ENCODE measurements around the gene PARVG.

The PARVG gene

GRCh38 chr22:44214187-44214586 is 33.5 kb downstream of the PARVG start:
- H3K4me3 ChIP-seq (replicated peaks; ENCODE audit: insufficient read depth, low read length): no peak overlapping the region
- DNase-seq (ENCODE audit: low read depth in 1 of 2, low spot score in 1 of 2): no peak
- TF ChIP-seq POLR2AphosphoS5 (IDR thresholded peaks at IDR 0.05; ENCODE audit: low read depth) (no peak), SPI1 (IDR thresholded peaks at IDR 0.05; ENCODE audit: borderline replicate concordance, low read depth) (no peak), GABPA (IDR thresholded peaks at IDR 0.05; ENCODE audit: low read depth) (no peak)
- TF ChIP-seq, protein P1, sequence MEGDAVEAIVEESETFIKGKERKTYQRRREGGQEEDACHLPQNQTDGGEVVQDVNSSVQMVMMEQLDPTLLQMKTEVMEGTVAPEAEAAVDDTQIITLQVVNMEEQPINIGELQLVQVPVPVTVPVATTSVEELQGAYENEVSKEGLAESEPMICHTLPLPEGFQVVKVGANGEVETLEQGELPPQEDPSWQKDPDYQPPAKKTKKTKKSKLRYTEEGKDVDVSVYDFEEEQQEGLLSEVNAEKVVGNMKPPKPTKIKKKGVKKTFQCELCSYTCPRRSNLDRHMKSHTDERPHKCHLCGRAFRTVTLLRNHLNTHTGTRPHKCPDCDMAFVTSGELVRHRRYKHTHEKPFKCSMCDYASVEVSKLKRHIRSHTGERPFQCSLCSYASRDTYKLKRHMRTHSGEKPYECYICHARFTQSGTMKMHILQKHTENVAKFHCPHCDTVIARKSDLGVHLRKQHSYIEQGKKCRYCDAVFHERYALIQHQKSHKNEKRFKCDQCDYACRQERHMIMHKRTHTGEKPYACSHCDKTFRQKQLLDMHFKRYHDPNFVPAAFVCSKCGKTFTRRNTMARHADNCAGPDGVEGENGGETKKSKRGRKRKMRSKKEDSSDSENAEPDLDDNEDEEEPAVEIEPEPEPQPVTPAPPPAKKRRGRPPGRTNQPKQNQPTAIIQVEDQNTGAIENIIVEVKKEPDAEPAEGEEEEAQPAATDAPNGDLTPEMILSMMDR (IDR thresholded peaks at IDR 0.05; ENCODE audit: insufficient read depth, low read length): no peak
- TF ChIP-seq, protein P2, sequence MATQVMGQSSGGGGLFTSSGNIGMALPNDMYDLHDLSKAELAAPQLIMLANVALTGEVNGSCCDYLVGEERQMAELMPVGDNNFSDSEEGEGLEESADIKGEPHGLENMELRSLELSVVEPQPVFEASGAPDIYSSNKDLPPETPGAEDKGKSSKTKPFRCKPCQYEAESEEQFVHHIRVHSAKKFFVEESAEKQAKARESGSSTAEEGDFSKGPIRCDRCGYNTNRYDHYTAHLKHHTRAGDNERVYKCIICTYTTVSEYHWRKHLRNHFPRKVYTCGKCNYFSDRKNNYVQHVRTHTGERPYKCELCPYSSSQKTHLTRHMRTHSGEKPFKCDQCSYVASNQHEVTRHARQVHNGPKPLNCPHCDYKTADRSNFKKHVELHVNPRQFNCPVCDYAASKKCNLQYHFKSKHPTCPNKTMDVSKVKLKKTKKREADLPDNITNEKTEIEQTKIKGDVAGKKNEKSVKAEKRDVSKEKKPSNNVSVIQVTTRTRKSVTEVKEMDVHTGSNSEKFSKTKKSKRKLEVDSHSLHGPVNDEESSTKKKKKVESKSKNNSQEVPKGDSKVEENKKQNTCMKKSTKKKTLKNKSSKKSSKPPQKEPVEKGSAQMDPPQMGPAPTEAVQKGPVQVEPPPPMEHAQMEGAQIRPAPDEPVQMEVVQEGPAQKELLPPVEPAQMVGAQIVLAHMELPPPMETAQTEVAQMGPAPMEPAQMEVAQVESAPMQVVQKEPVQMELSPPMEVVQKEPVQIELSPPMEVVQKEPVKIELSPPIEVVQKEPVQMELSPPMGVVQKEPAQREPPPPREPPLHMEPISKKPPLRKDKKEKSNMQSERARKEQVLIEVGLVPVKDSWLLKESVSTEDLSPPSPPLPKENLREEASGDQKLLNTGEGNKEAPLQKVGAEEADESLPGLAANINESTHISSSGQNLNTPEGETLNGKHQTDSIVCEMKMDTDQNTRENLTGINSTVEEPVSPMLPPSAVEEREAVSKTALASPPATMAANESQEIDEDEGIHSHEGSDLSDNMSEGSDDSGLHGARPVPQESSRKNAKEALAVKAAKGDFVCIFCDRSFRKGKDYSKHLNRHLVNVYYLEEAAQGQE (IDR thresholded peaks at IDR 0.05; ENCODE audit: insufficient replicate concordance, low read depth): no peak
- no peaks in the 10 kb centered on the region for H3K27me3 ChIP-seq (ENCODE audit: insufficient read depth, poor library complexity, severe bottlenecking)
- no peak overlapping the region for H3K27ac ChIP-seq (replicated peaks)

GRCh38 chr22:44214764-44215163 is 34.0 kb downstream of the PARVG start:
- no peak for TF ChIP-seq SPI1 (IDR thresholded peaks at IDR 0.05; ENCODE audit: borderline replicate concordance, low read depth)
- TF ChIP-seq POLR2AphosphoS5 (IDR thresholded peaks at IDR 0.05; ENCODE audit: low read depth): no peak
- TF ChIP-seq, protein P2 (IDR thresholded peaks at IDR 0.05; ENCODE audit: insufficient replicate concordance, low read depth): no peak
- no peak for TF ChIP-seq GABPA (IDR thresholded peaks at IDR 0.05; ENCODE audit: low read depth)
- TF ChIP-seq, protein P1 (IDR thresholded peaks at IDR 0.05; ENCODE audit: insufficient read depth, low read length): no peak
- Histone ChIP-seq H3K27me3 (ENCODE audit: insufficient read depth, poor library complexity, severe bottlenecking) (no peaks in the 10 kb centered on the region), H3K4me3 (replicated peaks; ENCODE audit: insufficient read depth, low read length) (no peak overlapping the region), H3K27ac (replicated peaks) (no peak overlapping the region)
- no peak for DNase-seq (ENCODE audit: low read depth in 1 of 2, low spot score in 1 of 2)

DNA sequence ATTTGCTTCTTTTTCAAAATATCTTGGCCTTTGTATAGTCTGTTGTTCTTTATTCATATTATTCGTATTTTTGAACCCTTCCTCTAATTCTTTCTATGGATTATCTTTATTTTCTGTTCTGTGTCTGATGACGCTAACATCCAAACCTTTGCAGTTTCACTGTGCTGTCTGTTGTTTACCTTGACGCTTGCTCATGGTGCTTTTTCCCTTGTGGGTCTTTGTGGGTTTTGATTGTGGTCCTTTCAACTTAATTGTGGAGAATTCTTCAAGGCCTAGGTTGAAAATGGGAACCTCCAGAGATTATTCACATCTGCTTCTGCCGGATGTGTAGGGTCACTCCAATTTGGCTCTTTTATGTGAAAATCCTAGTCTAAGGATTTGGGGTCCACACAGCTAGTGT is 34.6 kb downstream of the PARVG start:
- TF ChIP-seq SPI1 (IDR thresholded peaks at IDR 0.05; ENCODE audit: borderline replicate concordance, low read depth) (no peak), POLR2AphosphoS5 (IDR thresholded peaks at IDR 0.05; ENCODE audit: low read depth) (no peak), GABPA (IDR thresholded peaks at IDR 0.05; ENCODE audit: low read depth) (no peak)
- TF ChIP-seq, protein P2 (IDR thresholded peaks at IDR 0.05; ENCODE audit: insufficient replicate concordance, low read depth): no peak
- TF ChIP-seq, protein P1 (IDR thresholded peaks at IDR 0.05; ENCODE audit: insufficient read depth, low read length): no peak
- no peak overlapping the region for H3K27ac ChIP-seq (replicated peaks)
- no peak for DNase-seq (ENCODE audit: low read depth in 1 of 2, low spot score in 1 of 2)

More for the DNA sequence above, 34.6 kb downstream of the PARVG start:
- Histone ChIP-seq H3K27me3 (ENCODE audit: insufficient read depth, poor library complexity, severe bottlenecking) (no peaks in the 10 kb centered on the region), H3K4me3 (replicated peaks; ENCODE audit: insufficient read depth, low read length) (no peak overlapping the region)

Measured in HL-60 (cell line).